Duodenal mucosa (tissue), 2 donors: Measurements from ENCODE around the gene TSPO2.

Source experiments
- H3K27ac ChIP-seq: one replicate; pipeline ENCODE4 v1.7.0; 2013; ENCODE audit warnings: low read depth, low read length
- H3K27me3 ChIP-seq, 2 donors: one replicate each; pipeline ENCODE4 v1.7.0; 2013; ENCODE audit warnings: low read length in 2 of 2, control low read depth in 1 of 2; ENCODE audit not compliant: insufficient read depth in 2 of 2, control insufficient read depth in 1 of 2
- H3K36me3 ChIP-seq, 2 donors: one replicate each; pipeline ENCODE4 v1.7.0; 2013; ENCODE audit warnings: low read length in 2 of 2, control low read depth in 1 of 2; ENCODE audit not compliant: insufficient read depth in 2 of 2, control insufficient read depth in 1 of 2
- H3K4me1 ChIP-seq, 2 donors: one replicate each; pipeline ENCODE4 v1.7.0; 2013; ENCODE audit warnings: low read length in 2 of 2, control low read depth in 1 of 2; ENCODE audit not compliant: insufficient read depth in 2 of 2, control insufficient read depth in 1 of 2
- H3K4me3 ChIP-seq, 2 donors: one replicate each; pipeline ENCODE4 v1.7.0; 2013; ENCODE audit warnings: low read length in 2 of 2, low read depth in 1 of 2
- H3K9ac ChIP-seq, 2 donors: one replicate each; pipeline ENCODE4 v1.7.0; 2013; ENCODE audit warnings: low read length in 2 of 2, low read depth in 1 of 2
- H3K9me3 ChIP-seq, 2 donors: one replicate each; pipeline ENCODE4 v1.7.0; 2013; ENCODE audit warnings: low read length in 2 of 2, control low read depth in 1 of 2; ENCODE audit not compliant: control insufficient read depth in 1 of 2

The TSPO2 gene

DNA sequence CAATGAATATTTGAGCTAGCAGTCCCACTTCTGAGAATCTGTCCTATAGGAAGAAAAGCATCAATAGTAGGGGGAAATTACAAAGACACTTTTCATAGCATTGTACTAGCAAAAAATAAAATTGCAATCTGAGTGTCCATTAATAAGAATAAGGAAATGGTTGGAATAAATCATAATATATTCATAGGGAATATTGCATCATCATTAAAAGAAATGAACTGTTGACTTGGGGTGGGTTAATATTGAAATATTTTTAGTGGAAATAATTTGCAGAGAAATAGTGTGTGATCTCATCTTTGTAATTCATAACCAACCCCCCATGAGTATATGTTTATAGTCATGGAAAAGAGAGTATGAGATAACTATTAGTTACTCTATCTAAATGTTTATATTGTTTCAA is 42.9 kb downstream of the TSPO2 start:
- Histone ChIP-seq H3K9me3 (no peaks in the 10 kb centered on the region), H3K4me3 (no peak overlapping the region), H3K27me3 (no peaks in the 10 kb centered on the region), H3K4me1 (no peaks in the 10 kb centered on the region), H3K9ac (no peak overlapping the region), H3K27ac (no peak overlapping the region), H3K36me3 (peaks cover 32 to 64% of the 10 kb centered on the region in 2 donors)

DNA sequence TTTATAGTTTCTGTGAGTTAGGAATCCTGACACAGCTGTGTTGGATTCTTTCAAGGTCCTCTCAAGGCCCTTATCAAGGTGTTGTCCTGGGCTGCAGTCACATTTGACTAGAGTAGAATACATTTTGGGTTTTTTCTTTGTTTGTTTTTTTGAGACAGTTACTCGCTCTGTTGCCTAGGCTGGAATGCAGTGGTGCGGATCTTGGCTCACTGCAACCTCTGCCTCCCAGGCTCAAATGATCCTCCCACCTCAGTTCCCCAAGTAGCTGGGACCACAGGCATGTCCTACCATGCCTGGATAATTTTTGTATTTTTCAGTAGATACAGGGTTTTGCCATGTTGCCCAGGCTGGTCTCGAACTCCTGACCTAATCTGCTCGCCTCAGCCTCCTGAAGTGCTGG is 46.2 kb downstream of the TSPO2 start:
- no peaks in the 10 kb centered on the region for H3K4me1 ChIP-seq
- no peaks in the 10 kb centered on the region for H3K9me3 ChIP-seq
- no peak overlapping the region for H3K4me3 ChIP-seq
- no peaks in the 10 kb centered on the region for H3K27me3 ChIP-seq
- H3K27ac ChIP-seq: no peak overlapping the region
- no peak overlapping the region for H3K9ac ChIP-seq
- peaks cover 52 to 75% of the 10 kb centered on the region in 2 donors for H3K36me3 ChIP-seq

DNA sequence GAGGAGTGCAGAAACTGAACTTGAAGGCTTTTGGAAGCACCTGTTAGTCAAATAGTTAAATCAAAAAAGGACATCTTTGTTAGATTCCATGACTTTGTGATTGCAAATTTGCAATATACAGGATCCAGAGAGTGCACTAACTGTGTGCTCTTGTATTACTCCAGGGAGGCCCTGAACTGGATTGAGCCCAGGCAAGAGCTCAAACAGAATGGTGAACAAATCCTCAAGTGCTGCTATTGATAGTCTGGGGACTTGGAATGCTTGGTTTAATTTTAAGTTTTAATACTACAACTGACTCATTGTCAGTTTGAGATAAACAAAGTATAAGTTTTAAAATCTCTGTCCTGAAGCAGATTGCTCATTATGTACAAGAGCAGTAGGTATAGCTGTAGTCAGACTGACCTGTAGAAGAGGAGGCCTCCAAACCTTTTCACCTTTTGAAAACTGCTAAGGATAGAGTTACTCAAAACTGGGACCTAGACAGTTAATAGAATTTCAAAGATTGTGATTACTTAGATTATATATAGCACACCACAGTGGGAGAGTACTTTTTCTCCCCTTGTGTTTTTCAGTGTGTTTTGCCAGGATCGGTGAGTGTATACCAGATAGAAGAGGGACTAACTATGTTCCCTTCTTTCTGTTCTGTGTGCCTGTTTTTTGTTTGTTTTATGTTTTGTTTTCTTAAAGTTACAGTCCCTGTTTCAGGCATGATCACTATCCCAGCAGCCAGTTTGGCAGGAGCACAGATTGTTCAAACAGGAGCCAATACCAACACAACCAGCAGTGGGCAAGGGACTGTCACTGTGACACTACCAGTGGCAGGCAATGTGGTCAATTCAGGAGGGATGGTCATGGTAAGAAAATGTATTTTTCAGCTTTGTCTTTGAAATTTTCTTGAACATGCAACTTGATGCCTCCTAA is 48.8 kb downstream of the TSPO2 start:
- no peak overlapping the region for H3K27ac ChIP-seq
- H3K9me3 ChIP-seq: no peaks in the 10 kb centered on the region
- no peaks in the 10 kb centered on the region for H3K27me3 ChIP-seq
- H3K4me1 ChIP-seq: no peaks in the 10 kb centered on the region
- H3K9ac ChIP-seq: no peak overlapping the region
- no peak overlapping the region for H3K4me3 ChIP-seq
- peaks cover 64 to 83% of the 10 kb centered on the region in 2 donors for H3K36me3 ChIP-seq

DNA sequence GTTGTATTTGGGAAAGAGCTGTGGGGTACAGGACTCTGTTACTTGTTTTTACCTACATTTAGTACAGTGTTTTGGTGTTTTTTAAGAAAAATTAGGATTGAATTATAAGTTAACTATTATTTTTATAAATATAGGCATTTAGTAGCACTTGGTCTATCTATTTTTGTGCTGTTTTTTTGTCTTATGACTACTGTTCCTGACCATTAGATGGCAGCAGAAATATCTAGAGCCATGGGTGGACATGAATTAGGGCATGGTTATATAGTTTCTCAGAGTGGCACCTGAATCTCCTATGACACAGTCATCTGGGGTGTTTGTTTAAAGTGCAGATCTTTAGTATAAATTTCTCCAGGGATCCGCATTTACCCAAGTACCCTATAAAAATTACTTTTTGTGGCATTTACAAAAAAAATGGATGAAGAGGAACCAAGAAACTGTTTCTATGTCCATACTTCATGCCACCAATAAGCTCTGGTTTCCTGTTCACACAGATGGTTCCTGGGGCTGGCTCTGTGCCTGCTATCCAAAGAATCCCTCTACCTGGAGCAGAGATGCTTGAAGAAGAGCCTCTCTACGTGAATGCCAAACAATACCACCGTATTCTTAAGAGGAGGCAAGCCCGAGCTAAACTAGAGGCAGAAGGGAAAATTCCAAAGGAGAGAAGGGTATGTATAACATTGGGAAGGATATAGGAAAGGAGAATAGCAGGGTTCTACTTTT is 50.3 kb downstream of the TSPO2 start:
- no peak overlapping the region for H3K27ac ChIP-seq
- H3K4me1 ChIP-seq: no peaks in the 10 kb centered on the region
- H3K4me3 ChIP-seq: no peak overlapping the region
- no peaks in the 10 kb centered on the region for H3K27me3 ChIP-seq
- H3K9ac ChIP-seq: no peak overlapping the region
- no peaks in the 10 kb centered on the region for H3K9me3 ChIP-seq
- H3K36me3 ChIP-seq: peaks cover 73 to 91% of the 10 kb centered on the region in 2 donors

DNA sequence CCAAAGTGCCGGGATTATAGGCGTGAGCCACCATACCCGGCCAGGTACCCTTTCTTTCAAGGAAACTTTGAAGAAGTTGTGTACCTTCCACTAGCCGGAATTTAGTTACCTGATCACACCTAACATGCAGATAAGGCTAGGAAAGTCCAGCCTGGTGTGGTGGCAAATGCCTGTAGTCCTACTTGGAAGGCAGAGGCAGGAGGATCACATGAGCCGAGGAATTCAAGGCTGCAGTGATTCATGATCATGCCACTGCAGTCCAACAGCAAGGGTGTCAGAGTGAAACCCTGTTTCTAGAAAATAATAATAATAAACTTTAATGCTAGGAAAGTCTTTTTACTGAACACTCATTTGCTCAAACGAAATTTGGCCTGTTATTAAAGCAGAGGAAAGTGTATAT is 51.5 kb downstream of the TSPO2 start:
- H3K36me3 ChIP-seq: peaks cover 82 to 96% of the 10 kb centered on the region in 2 donors
- no peaks in the 10 kb centered on the region for H3K4me1 ChIP-seq
- H3K27me3 ChIP-seq: no peaks in the 10 kb centered on the region
- no peaks in the 10 kb centered on the region for H3K9me3 ChIP-seq
- no peak overlapping the region for H3K27ac ChIP-seq
- H3K4me3 ChIP-seq: no peak overlapping the region
- H3K9ac ChIP-seq: no peak overlapping the region
